ENCODE results near the gene PCDHA11.
"Not testable (repeated sequence)": the region's sequence is repeated elsewhere in the genome, so short reads cannot be mapped to it uniquely, and the experiment has no call there.

PCDHA11 gene
- 0 to 0.06 (median 0) reads per million in 9 experiments for total RNA-seq

DNA sequence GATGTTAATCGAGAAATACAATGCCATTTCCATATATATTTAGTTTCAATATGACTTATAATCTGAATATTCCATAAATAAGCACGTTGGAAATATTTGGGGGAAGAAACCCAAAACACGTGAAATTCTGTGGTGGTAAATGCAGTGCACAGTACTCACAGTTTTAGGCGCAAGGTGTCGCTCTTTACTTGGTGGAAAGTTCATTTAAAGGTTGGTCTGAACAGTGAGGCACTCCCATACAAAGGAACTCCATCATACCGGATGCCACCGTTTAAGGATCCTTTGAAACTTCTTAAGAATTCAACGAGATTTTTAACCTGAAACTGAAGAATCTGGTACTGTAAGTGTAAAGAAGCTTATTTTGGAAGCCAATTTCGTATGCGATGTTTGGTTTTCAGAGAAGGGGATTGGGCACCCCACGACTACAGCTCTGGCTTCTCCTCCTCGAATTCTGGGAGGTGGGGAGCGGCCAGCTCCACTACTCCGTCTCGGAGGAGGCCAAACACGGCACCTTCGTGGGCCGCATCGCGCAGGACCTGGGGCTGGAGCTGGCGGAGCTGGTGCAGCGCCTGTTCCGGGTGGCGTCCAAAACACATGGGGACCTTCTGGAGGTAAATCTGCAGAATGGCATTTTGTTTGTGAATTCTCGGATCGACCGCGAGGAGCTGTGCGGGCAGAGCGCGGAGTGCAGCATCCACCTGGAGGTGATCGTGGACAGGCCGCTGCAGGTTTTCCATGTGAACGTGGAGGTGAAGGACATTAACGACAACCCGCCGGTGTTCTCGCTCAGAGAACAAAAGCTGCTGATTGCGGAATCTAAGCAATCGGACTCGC, at the start of gene PCDHA11:
Gene PCDHA11 (plus strand): TSS at position 237 of the 834 bp plus-strand sequence. CDS start 147 bp downstream, at position 384.
- H3K9me3 Mint-ChIP-seq = peaks cover 0 to 2% of the 10 kb centered on the region in 2 donors
- no peak within 1 kb of the TSS for H3K4me3 Mint-ChIP-seq
- H3K4me1 Mint-ChIP-seq (ENCODE audit: low read depth in 2 of 2) = no peaks in the 10 kb centered on the region
- H3K27me3 Mint-ChIP-seq = peaks cover 2 to 9% of the 10 kb centered on the region in 2 donors
- no peak for DNase-seq
- no peaks in the 10 kb centered on the region for H3K36me3 Mint-ChIP-seq (ENCODE audit: insufficient read depth)
- H3K27ac Mint-ChIP-seq = no peak within 1 kb of the TSS
- no peak for ATAC-seq (replicated peaks)

- Mint-ChIP-seq H3K4me1 (ENCODE audit: low read depth in 2 of 2) (no peaks in the 10 kb centered on the region), H3K4me3 (no peak within 1 kb of the TSS), H3K27ac (no peak within 1 kb of the TSS), H3K9me3 (no peaks in the 10 kb centered on the region), H3K27me3 (peaks cover 8 to 18% of the 10 kb centered on the region in 2 donors), H3K36me3 (ENCODE audit: insufficient read depth) (no peaks in the 10 kb centered on the region)
- no peak for ATAC-seq (replicated peaks)
- no peak for DNase-seq
Measured at GRCh38 chr5:140821375-140822280, 47.1 kb upstream of the PCDHA11 start, which contains the start of gene PCDHA5. Gene PCDHA5, plus strand, starts transcription at chr5:140821613.

GRCh38 chr5:140822281-140822629, 46.5 kb upstream of the PCDHA11 start:
- Mint-ChIP-seq H3K4me1 (ENCODE audit: low read depth in 2 of 2) (no peaks in the 10 kb centered on the region), H3K36me3 (ENCODE audit: insufficient read depth) (no peaks in the 10 kb centered on the region), H3K27ac (no peak overlapping the region), H3K4me3 (no peak overlapping the region), H3K9me3 (no peaks in the 10 kb centered on the region), H3K27me3 (peaks cover 14 to 24% of the 10 kb centered on the region in 2 donors)
- DNase-seq (no peak), ATAC-seq (replicated peaks) (no peak)

DNA sequence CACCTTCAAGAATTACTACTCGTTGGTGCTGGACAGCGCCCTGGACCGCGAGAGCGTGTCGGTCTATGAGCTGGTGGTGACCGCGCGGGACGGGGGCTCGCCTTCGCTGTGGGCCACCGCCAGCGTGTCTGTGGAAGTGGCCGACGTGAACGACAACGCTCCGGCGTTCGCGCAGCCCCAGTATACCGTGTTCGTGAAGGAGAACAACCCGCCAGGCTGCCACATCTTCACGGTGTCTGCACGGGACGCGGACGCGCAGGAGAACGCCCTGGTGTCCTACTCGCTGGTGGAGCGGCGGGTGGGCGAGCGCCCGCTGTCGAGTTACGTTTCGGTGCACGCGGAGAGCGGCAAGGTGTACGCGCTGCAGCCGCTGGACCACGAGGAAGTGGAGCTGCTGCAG, 45.8 kb upstream of the PCDHA11 start:
- H3K27ac Mint-ChIP-seq; H3K9me3 Mint-ChIP-seq; H3K36me3 Mint-ChIP-seq (ENCODE audit: insufficient read depth); DNase-seq; ATAC-seq (replicated peaks); H3K4me1 Mint-ChIP-seq (ENCODE audit: low read depth in 2 of 2); H3K4me3 Mint-ChIP-seq: not testable (repeated sequence)
- H3K27me3 Mint-ChIP-seq = peaks cover 15 to 24% of the 10 kb centered on the region in 2 donors

DNA sequence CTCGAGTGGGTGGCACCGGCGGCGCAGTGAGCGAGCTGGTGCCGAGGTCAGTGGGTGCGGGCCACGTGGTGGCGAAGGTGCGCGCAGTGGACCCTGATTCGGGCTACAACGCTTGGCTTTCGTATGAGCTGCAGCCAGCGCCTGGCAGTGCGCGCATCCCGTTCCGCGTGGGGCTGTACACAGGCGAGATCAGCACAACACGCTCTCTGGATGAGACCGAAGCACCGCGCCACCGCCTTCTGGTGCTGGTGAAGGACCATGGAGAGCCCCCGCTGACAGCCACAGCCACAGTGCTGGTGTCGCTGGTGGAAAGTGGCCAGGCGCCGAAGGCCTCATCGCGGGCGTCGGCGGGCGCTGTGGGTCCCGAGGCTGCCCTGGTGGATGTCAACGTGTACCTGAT, 45.3 kb upstream of the PCDHA11 start:
- no peaks in the 10 kb centered on the region for H3K4me1 Mint-ChIP-seq (ENCODE audit: low read depth in 2 of 2)
- ATAC-seq (replicated peaks) (no peak), DNase-seq (no peak)
- no peak overlapping the region for H3K4me3 Mint-ChIP-seq
- H3K27me3 Mint-ChIP-seq = peaks cover 15 to 19% of the 10 kb centered on the region in 2 donors
- no peak overlapping the region for H3K27ac Mint-ChIP-seq
- no peaks in the 10 kb centered on the region for H3K36me3 Mint-ChIP-seq (ENCODE audit: insufficient read depth)
- H3K9me3 Mint-ChIP-seq = no peaks in the 10 kb centered on the region

GRCh38 chr5:140827704-140828361, 40.9 kb upstream of the PCDHA11 start, which contains the start of gene PCDHA6:
Gene PCDHA6, plus strand, starts transcription at chr5:140827960. Its CDS starts 132 bp downstream, at chr5:140828092.
- ATAC-seq (replicated peaks) = no peak
- Mint-ChIP-seq H3K27ac (no peak within 1 kb of the TSS), H3K36me3 (ENCODE audit: insufficient read depth) (no peaks in the 10 kb centered on the region), H3K27me3 (peaks cover 20 to 26% of the 10 kb centered on the region in 2 donors), H3K4me1 (ENCODE audit: low read depth in 2 of 2) (no peaks in the 10 kb centered on the region), H3K4me3 (no peak within 1 kb of the TSS), H3K9me3 (no peaks in the 10 kb centered on the region)
- DNase-seq = no peak

GRCh38 chr5:140828362-140828737, 40.4 kb upstream of the PCDHA11 start:
- Mint-ChIP-seq H3K27ac (no peak overlapping the region), H3K36me3 (ENCODE audit: insufficient read depth) (no peaks in the 10 kb centered on the region), H3K27me3 (peaks cover 24 to 31% of the 10 kb centered on the region in 2 donors), H3K9me3 (no peaks in the 10 kb centered on the region), H3K4me3 (no peak overlapping the region), H3K4me1 (ENCODE audit: low read depth in 2 of 2) (no peaks in the 10 kb centered on the region)
- DNase-seq (no peak), ATAC-seq (replicated peaks) (no peak)

- not testable (repeated sequence) for DNase-seq; H3K27ac Mint-ChIP-seq; H3K36me3 Mint-ChIP-seq (ENCODE audit: insufficient read depth); H3K9me3 Mint-ChIP-seq; H3K4me1 Mint-ChIP-seq (ENCODE audit: low read depth in 2 of 2); H3K4me3 Mint-ChIP-seq; ATAC-seq (replicated peaks)
- peaks cover 24 to 43% of the 10 kb centered on the region in 2 donors for H3K27me3 Mint-ChIP-seq
Measured at GRCh38 chr5:140829511-140830501, 39.0 kb upstream of the PCDHA11 start.

- Mint-ChIP-seq H3K27me3 (peaks cover 15 to 24% of the 10 kb centered on the region in 2 donors), H3K4me1 (ENCODE audit: low read depth in 2 of 2) (no peaks in the 10 kb centered on the region), H3K4me3 (no peak within 1 kb of the TSS), H3K9me3 (no peaks in the 10 kb centered on the region), H3K27ac (no peak within 1 kb of the TSS), H3K36me3 (ENCODE audit: insufficient read depth) (no peaks in the 10 kb centered on the region)
- DNase-seq (no peak), ATAC-seq (replicated peaks) (no peak)
Measured at GRCh38 chr5:140833993-140834392, 34.8 kb upstream of the PCDHA11 start, which contains the start of gene PCDHA7. Gene PCDHA7, plus strand, starts transcription at chr5:140834269. Its CDS starts 115 bp downstream, at chr5:140834384.

GRCh38 chr5:140834439-140835008, 34.2 kb upstream of the PCDHA11 start:
- H3K4me1 Mint-ChIP-seq (ENCODE audit: low read depth in 2 of 2); H3K4me3 Mint-ChIP-seq; ATAC-seq (replicated peaks); H3K27ac Mint-ChIP-seq; DNase-seq; H3K36me3 Mint-ChIP-seq (ENCODE audit: insufficient read depth); H3K9me3 Mint-ChIP-seq: not testable (repeated sequence)
- peaks cover 16 to 28% of the 10 kb centered on the region in 2 donors for H3K27me3 Mint-ChIP-seq

DNA sequence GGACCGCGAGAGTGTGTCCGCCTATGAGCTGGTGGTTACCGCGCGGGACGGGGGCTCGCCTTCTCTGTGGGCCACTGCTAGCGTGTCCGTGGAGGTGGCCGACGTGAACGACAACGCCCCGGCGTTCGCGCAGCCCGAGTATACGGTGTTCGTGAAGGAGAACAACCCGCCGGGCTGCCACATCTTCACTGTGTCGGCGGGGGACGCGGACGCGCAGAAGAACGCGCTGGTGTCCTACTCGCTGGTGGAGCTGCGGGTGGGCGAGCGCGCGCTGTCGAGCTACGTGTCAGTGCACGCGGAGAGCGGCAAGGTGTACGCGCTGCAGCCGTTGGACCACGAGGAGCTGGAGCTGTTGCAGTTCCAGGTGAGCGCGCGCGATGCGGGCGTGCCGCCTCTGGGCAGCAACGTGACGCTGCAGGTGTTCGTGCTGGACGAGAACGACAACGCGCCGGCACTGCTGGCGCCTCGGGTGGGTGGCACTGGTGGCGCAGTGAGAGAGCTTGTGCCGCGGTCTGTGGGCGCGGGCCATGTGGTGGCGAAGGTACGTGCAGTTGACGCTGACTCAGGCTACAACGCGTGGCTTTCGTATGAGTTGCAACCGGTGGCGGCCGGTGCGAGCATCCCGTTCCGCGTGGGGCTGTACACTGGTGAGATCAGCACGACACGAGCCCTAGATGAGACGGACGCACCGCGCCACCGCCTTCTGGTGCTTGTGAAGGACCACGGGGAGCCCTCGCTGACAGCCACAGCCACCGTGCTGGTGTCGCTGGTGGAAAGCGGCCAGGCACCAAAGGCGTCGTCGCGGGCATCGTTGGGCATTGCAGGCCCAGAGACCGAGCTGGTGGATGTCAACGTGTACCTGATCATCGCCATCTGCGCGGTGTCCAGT, 32.9 kb upstream of the PCDHA11 start:
- no peak for ATAC-seq (replicated peaks)
- DNase-seq = no peak
- Mint-ChIP-seq H3K4me1 (ENCODE audit: low read depth in 2 of 2) (no peaks in the 10 kb centered on the region), H3K36me3 (ENCODE audit: insufficient read depth) (no peaks in the 10 kb centered on the region), H3K27me3 (peaks cover 24 to 30% of the 10 kb centered on the region in 2 donors), H3K9me3 (no peaks in the 10 kb centered on the region), H3K4me3 (no peak overlapping the region), H3K27ac (no peak overlapping the region)
